Measurements from ENCODE around the gene MTFR2. TPM values are rescaled to one million over a fixed set of nuclear protein-coding genes. Genes with fewer than 3 reads are reported as not detected.

The MTFR2 gene
- total RNA-seq, 4 donors from 2014 or later = 2.3 to 4.7 (median 2.6) TPM

DNA sequence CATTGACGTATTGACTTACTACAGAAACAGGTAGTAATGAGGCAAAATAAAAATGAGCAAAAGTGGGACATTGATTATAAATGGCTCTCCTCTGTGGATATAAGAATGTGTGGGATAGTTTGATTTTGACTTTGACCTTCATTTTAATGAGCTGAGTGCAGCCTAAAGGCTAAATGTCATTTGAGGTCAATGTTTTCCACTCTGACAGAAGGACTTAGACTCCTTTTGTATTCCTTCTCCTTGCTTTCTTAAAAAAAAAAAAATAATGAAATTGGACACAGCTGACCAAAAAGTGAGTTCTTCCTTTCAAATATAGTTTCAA is 68.6 kb downstream of the MTFR2 start:
- no peaks in the 10 kb centered on the region for H3K27me3 ChIP-seq
- intact Hi-C loops (cut with DNase I) = no loop called here
- H3K9me3 ChIP-seq = no peaks in the 10 kb centered on the region
- DNase-seq = no peak
- H3K4me3 ChIP-seq = no peak overlapping the region
- H3K4me1 ChIP-seq = peaks cover 0 to 6% (median 5%) of the 10 kb centered on the region in 3 donors
- no peak overlapping the region for H3K27ac ChIP-seq
- TF ChIP-seq, protein P1, sequence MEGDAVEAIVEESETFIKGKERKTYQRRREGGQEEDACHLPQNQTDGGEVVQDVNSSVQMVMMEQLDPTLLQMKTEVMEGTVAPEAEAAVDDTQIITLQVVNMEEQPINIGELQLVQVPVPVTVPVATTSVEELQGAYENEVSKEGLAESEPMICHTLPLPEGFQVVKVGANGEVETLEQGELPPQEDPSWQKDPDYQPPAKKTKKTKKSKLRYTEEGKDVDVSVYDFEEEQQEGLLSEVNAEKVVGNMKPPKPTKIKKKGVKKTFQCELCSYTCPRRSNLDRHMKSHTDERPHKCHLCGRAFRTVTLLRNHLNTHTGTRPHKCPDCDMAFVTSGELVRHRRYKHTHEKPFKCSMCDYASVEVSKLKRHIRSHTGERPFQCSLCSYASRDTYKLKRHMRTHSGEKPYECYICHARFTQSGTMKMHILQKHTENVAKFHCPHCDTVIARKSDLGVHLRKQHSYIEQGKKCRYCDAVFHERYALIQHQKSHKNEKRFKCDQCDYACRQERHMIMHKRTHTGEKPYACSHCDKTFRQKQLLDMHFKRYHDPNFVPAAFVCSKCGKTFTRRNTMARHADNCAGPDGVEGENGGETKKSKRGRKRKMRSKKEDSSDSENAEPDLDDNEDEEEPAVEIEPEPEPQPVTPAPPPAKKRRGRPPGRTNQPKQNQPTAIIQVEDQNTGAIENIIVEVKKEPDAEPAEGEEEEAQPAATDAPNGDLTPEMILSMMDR (IDR thresholded peaks at IDR 0.05) = no peak
- TF ChIP-seq POLR2A (IDR thresholded peaks at IDR 0.05) = no peak
- 65 to 71% methylated on average over 1 of the region's 1 CpG for WGBS, 2 donors
- H3K36me3 ChIP-seq = no peaks in the 10 kb centered on the region

Other genes with a start within 250 kb of the MTFR2 start
- 100 to 1,000 TPM in 2 of 4 donors, 10 to 100 TPM in 2; 73.2 to 119 (median 93.9) TPM for gene BCLAF1, start 39.5 kb upstream of the MTFR2 start, total RNA-seq